ENCODE results near the gene FYN. TPM values are rescaled to one million over a fixed set of nuclear protein-coding genes. Genes with fewer than 3 reads are reported as not detected.

Gene FYN
- total RNA-seq, 1 experiment from 2014 or later = 51.5 TPM

DNA sequence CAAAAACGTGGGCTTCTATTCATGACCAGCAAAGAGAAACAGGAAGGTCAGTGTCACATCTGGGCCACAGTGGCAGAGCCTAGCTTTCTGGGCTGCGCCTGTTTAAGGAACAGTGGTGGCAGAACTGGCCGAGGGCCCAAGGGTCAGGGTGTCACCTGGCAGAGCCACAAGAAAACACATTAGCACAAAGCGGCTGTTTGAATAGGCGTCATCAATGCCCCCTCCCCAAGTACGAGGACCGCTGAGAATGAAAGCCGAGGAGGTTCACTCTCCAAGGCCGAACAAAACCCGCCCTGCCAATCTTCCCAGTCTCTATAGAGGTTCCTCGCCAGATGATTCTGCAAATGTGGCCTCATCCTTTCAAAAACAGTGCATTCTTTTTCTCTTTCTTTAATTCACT lies 142.4 kb downstream of the FYN start:
- DNase-seq (ENCODE audit: low read depth) = no peak

DNA sequence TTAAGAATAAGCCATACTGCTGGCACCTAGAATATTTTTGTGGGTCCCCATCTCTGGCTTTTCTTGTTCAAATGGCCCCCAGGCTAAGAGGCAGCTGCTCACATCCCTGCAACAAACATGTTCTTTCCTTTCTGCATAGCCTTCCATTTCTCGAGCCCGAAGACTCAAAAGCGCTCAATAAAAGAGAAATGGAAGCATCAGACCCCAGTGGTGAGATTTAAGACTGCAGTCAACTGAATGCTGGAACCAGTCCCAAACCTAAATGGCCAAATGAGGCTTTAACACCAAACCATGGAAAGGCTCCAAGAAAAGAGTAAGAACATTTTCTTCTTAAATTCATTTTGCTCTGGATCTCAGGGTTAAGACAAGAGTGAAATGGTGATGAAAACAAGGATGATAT lies 145.4 kb downstream of the FYN start:
- DNase-seq (ENCODE audit: low read depth) = peak; percentile 42

DNA sequence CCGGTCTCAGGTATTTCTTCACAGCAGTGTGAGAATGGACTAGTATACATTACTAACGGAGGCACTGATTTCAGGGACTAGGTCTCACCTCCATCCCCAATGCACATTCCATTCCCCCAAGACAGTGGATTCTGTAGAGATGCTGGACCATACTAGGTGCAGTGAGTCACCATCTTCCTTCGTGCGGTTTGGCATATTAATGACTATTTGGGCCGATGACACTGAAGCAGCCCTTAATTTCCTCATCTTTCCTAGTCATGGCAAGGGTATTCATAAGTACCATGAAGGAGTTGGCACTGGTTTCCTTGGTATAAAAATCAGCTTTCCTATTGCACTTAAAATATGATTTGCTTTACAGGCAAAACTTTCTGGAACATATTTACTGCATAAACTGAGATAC lies 146.2 kb downstream of the FYN start:
- DNase-seq (ENCODE audit: low read depth) = peak; percentile 31

DNA sequence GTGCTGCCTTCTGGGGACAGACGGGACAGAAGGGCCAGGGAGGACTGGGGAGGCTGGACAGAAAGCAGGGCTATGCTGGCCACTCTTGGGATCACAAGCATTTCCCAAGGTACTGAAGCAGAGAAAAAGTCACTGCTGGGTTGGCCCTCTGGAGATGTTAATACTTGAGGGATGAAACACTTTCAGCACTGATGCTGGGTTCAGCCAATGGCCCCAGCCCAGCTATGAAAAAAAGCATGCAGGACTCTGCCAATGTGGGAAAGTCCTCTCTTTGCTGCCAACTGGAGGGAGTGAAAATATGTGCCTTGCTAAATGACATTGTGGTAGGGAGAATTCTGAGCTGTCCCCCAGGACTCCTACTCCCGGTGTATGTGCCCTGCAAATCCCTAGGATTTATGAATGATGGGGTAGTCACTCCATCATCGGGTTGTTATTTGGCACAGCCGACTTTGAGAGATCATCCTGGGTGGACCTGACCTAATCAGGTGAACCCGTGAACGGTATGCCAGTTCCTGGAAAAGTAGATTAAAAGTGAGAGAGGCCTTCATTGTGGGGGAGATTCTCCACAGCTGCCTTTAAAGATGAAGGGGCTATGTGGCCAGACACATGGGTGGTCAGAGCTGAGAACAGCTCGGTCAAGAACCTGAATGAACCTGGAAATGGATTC lies 147.7 kb downstream of the FYN start:
- DNase-seq (ENCODE audit: low read depth) = no peak

DNA sequence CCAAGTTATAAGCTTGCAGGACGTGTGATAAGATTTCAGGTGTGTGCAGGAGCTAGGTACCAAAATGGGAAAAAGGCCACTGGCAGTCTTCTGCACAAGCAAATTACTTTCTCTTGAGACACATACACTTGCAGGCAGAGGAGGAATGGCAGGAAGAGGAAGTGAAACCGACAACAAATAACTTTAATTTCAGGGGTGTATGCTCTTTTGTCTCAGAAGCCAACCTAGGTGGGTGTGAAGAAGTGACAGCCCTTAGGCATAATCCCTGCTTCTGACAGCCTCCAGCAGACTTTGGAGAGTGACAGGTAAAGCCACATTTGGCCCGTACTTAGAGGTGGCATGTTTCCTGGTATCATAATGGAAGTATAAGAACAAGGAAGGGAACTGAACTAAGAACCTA lies 148.7 kb downstream of the FYN start:
- DNase-seq (ENCODE audit: low read depth) = no peak

DNA sequence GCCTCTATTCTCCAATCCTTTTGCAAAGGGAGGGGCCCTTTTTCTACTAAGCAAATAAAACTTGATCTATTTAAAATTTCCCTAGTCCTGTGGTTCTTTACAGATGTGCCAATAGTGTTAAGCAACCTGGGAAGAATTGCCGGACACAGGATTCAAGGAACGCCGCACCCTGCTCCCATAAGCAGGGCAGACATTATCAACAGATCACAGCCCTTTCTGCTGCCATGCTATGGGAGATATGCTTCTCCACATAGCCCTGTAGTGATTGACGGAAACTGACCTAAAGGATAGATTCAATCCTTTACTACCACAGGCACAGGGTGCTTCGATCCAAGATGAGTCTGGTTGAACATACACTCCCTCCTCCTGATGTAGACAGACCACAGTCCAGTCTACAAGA lies 149.2 kb downstream of the FYN start:
- no peak for DNase-seq (ENCODE audit: low read depth)

DNA sequence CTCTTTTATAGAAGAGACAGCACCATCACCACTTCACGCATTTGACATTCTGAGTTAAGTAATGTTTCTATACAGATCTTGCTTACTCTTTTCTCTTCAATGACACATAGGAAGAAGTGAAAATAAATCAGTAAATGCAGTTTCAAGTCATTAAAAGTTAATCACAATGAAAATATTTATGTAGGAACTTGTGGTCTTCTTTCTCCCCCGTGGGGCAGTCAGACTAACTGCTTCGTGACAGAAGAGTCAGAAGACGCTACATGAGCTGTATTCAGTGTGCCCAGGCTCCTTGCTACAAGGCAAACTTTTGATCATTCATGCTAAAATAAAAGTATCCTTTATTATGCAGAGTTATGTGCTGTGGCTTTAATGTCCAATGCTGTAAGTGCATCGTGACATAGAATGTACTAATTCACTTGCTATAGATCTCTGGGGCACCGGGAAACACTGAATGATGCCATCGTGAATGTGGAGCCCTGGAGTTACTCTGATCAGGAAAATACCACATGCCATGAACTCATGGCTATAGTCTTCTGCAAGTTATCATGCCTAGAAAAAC lies 149.8 kb downstream of the FYN start:
- no peak for DNase-seq (ENCODE audit: low read depth)

DNA sequence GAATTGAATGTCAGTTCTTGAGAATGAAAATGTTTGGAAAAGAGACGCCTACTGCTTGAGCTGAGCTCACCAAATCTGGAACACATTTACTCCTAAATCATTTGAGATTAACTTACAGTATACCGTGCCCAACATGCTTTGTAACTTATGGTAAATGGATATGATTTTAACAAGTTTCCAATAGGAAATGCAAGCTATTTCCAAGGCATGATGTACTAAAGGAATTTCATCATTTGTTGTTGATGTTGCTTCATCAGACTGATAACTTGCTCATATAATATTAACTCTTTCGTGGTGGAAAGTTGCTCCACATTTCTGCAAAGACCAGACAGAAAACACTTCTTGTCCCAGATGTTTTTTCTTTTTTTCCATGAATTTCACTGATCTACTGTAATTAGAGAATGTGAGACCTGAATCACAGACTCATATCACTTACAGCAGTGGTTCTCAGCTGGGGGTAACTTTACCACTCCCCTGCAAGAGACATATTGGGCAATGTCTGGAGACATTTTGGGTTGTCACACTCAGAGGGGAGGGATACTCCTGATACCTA lies 151.0 kb downstream of the FYN start:
- DNase-seq (ENCODE audit: low read depth) = peak; percentile 10

DNA sequence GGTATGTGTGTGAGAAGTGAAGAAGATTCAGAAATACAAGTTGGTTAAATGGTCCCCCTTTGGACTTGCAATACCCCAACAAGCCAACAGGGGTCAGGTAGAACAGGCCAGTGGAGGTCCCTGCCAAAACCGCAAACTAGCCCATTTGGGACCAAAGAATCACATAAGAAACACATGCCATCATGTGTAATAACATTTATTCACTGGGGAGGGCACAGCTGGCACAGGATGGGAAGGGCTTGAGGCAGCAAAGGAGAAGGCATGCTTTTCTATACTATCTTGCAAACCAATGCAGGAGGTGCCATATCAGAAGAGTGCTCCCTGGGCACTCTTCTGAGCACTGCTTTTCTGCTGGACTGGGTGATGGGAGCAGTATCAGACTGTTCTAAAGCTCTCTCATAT lies 151.5 kb downstream of the FYN start:
- peak; percentile 67 for DNase-seq (ENCODE audit: low read depth)

DNA sequence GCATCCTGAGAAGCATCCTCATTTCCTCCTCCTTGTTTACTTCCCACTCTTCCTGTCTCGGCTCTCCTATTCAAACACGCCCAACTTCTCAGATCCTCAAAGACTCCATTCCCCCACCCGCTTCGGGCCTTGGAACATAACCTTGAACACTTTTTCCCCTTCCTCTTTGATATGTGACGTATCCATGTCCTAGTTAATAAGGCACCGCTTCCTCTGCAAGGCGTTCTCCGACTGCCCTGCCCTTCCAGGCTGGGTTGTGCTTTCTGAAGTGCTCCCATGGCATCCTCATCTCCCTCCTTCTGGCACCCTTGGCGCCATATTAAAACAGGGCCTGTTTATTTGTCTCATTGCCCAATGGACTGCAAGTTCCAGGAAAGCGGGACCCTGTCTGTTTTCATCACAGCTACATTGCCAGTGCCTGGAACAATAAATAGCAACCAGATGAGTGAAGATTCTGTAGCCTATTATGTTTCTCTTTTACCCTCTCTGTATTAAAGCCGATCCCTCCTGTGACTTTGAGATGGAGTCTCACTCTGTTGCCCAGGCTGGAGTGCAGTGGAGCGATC lies 152.2 kb downstream of the FYN start:
- DNase-seq (ENCODE audit: low read depth) = no peak

DNA sequence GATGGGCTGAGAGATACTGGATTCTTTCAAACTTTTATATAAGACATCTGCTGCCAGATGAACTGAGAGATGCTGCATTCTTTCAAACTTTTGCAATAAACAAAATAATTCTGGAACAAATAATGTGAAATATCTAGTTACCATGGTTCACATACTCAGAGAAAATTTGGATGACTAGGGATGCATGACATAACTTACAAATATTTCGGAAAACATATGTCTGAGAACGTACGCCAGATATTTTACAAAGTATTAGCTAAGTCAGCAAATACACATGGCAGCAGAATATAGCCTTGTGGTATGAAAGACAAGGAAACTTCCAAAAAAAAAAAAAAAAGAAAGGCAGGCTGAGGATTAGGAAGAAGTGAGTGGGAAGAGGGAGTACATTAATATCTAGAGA lies 154.3 kb downstream of the FYN start:
- DNase-seq (ENCODE audit: low read depth) = no peak

DNA sequence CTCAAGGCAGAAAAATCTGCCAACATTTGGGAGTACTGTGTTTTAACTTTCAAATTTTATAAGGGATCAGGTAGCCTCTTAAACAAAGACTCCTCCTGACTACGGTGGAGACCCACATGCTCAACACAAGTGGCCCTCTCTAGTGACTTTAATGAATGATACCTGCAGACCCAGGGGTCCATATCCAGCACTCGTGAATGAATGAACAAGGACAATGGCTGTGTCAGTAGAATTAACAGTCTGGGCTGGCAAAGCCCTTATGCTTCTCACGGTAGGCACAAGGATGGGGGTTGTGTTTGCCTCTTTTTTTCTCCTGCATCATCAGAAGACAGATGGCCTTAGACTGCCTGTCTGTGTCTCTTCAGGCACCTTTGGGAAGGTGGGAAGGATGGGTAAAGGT lies 154.9 kb downstream of the FYN start:
- no peak for DNase-seq (ENCODE audit: low read depth)

DNA sequence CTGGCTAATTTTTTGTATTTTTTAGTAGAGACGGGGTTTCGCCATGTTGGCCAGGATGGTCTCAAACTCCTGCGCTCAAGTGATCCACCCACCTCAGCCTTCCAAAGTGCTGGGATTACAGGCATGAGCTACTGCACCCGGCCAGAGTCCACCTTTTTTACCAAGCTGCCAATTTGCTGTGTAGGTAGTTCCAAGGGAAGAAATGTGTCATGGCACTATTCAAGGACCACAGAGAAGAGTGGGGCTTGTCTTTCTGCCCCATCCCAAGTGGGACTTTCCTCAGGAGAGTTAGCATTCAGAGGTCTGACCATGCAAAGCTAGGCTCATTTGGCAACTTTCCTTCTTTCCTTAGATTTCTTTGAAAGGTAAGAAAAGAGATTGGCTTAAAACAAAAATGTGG lies 155.6 kb downstream of the FYN start:
- DNase-seq (ENCODE audit: low read depth) = no peak

DNA sequence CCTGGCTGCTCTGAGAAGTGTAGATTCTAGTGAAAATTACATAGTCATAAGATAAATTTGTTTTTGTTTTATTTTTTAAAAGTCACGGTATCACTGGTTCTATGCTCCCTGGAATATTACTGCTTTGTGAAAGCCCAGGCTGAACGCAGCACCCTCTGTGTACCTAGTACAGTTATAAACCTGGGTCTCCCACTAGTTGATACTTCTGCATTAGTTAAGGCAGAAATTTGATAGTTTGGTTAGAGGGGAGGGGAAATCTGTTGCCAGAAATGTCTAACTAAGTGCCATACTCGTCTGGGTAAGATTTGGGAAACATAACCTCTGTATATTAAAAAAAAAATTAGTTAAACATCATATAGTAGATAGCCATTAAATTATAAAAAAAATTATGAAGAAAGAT lies 156.9 kb downstream of the FYN start:
- DNase-seq (ENCODE audit: low read depth) = no peak

DNA sequence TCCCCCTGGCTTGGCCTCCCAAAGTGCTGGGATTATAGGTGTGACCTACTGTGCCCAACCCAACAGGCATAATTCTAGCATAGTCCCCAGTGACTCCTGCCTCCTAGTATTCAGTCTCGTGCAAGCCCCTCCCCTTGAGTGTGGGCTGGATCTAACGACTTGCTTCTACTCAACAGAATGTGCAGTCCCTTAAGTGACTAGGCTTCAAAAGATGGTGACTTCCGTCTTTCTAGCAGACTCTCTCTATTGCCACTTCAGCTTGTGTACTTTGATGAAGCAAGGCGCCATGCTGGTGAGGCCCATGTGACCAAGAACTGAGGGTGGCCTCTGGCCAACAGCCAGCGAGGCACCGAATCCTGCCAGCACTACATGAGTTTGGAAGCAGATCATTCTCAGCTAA lies 157.9 kb downstream of the FYN start:
- DNase-seq (ENCODE audit: low read depth) = no peak

DNA sequence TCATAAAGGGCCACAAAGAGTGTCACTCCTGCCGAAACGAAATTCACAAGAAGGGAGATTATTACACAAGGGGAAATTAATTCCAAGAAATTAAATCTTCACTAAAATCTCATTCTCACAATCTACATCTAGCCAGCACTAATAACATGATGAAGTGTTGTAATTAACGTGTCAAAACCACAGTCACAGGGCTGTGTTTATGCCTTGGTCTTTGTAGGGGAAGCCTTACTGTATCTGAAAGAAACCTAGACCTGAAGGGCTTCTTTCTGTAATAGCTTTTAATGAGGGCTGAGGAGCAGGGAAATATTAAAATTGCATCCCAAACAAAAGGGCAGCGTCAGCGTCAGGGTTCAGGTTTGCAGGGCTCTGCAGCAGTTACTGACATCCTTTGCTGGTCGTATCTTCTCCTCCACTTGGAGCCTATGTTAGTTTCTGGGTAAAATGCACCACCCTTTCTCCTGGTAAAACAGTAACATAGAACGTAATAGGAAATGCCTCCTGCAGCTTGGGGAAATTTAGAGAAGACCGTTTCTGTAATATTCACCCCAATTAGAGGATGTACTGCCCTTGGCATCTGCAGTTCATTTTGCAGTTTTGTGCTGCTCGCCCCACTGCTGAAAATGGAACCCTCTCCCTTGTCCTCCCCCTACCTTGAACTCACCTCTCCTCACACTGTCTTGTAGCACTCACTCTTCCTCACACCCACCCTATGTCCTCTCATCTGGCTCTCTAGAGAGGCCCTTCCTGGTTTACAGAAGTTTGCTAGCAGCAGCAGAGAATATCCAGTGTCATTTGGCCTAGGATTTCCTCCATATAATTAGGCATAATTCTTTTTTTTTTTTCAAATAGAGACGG lies 158.6 kb downstream of the FYN start:
- DNase-seq (ENCODE audit: low read depth) = no peak

DNA sequence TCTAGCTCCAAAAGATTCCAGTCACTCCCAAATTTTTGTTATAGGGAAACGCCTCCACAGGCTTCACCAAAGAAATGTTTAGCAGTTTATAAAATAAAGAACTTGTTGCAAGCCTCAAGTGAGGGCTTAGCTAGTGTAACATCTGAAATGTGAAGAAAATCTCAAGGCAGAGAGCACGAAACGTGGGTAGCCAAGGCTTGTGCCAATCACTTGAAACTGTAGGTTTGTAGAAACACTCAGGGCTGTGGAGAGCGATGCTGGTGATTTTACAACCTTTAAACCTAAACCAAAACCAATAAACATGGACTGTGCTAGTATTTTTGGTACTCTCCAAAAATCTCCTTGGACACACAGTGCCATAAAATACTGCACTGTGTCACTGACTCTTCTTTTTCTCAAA lies 159.4 kb downstream of the FYN start:
- DNase-seq (ENCODE audit: low read depth) = no peak

DNA sequence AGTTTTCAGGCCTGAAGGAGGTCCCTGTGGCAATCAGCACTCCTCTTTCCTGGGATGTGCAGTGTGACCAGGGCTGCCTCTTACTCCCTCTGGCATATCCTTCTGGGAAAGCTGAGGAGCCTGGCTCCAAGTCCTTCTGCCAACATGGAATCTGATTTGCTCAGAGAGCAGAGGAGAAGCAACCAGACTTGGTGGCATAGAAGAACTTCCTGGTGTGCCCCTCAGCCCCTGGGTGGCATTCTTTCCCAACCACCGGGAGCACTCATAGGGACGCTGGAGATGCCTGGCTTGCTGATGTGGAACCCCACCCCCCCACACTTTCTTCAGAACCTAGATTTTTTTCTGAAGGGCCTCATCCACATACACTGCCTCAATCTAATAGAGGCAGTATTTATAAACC lies 160.0 kb downstream of the FYN start:
- DNase-seq (ENCODE audit: low read depth) = no peak

DNA sequence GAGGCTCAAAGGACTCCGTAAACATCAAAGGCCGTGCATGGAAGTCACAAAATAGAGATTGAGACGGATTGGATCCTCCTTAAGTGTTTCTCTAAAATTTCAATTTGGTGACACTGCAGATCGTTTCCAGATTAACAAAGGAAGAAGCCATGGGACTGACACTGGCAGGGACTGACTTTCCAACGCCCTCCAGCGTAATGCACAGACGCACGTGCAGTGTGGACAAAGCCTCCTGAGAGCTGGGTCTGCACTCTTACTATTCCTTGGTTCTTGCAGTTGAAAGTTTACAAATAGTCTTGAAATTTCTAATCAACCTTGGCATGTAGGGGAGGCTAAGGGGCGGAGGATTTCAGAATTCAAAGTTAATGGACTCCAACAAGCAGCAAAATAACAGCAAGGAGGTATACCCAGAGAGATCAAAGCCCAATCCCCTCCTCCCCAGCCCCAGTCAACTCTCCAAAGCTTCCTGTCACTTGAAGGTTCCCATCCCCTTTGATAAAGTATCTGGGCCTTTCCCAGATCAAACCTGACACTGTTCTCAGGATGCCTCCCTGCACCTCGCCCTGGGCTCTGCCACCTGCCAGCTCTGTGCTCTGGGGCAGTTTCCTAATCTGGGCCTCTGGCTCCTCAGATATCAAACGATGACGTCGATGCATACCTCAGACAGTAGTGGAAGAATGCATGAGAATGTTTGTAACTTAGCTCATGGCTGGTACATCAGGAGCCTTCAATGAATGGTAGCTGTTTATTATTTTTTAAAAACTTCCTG lies 161.1 kb downstream of the FYN start:
- no peak for DNase-seq (ENCODE audit: low read depth)

DNA sequence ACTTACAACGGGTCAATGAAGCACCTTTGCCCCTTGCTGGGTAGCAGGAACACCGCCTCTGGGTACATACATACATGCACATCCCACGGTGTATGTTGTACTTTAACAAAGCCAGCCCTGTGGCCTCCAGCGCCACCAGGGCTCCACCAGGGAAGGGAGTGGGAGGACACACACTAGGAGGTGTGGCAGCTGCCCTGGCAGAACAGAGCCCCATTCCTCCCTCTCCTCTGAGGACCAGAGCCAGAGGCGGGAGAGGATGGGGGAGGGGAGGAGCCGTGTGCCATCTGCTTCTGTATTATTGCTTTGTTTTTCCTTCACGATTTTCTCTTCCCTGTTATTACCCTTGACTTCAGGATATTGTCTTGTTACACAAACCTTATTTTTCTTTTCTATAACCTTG lies 161.8 kb downstream of the FYN start:
- DNase-seq (ENCODE audit: low read depth) = no peak

DNA sequence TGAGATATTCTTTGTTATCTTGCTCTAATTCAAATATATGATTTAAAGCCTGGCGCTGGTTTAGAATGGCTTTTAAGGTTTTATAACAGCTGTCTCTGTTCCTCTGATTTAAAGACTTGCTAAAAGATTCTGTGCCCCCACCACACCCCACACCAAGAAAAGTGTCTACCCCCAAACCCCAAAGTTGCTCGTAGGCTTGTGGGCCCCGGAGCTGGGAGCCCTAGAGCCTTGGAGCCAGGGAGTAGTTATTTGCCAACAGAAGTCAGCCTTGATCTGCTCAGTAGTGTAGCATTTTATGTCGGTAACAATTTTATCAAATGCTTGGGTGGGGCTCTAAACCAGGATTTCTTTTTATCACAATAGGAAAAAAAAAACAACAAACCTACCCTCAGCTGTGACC lies 162.3 kb downstream of the FYN start:
- DNase-seq (ENCODE audit: low read depth) = no peak

DNA sequence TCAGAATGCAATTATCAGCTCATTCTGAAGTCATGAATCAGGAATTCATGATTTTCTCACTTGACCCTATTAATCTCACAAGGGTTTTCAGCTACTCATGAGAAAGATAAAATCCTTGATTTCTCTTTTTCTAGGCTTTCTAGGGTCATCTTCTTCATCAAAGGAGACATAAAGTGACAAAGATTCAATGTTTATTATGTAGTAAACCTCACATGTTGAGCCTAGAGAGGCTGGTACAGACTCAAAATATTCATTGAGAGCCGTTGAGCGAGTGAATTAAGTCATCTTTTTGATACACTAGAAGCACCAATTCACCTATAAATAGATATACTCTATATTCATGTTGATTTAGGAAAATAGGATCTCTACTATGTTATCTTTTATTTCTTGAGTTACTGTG lies 162.8 kb downstream of the FYN start:
- no peak for DNase-seq (ENCODE audit: low read depth)

Measured in RPMI7951 (cell line).